Hair follicular keratinocyte (primary cell): ENCODE data around the gene DCDC1. TPM values are rescaled to one million over a fixed set of nuclear protein-coding genes. Genes with fewer than 3 reads are reported as not detected.

ENCODE experiments used
- total RNA-seq: library from RNA; depleted of rRNA; stranded (reverse); fragments of >200 nt; gene quantifications from 2 replicates; pipeline ENCODE4 v1.2.3, GENCODE V29; 2015

Gene DCDC1, protein sequence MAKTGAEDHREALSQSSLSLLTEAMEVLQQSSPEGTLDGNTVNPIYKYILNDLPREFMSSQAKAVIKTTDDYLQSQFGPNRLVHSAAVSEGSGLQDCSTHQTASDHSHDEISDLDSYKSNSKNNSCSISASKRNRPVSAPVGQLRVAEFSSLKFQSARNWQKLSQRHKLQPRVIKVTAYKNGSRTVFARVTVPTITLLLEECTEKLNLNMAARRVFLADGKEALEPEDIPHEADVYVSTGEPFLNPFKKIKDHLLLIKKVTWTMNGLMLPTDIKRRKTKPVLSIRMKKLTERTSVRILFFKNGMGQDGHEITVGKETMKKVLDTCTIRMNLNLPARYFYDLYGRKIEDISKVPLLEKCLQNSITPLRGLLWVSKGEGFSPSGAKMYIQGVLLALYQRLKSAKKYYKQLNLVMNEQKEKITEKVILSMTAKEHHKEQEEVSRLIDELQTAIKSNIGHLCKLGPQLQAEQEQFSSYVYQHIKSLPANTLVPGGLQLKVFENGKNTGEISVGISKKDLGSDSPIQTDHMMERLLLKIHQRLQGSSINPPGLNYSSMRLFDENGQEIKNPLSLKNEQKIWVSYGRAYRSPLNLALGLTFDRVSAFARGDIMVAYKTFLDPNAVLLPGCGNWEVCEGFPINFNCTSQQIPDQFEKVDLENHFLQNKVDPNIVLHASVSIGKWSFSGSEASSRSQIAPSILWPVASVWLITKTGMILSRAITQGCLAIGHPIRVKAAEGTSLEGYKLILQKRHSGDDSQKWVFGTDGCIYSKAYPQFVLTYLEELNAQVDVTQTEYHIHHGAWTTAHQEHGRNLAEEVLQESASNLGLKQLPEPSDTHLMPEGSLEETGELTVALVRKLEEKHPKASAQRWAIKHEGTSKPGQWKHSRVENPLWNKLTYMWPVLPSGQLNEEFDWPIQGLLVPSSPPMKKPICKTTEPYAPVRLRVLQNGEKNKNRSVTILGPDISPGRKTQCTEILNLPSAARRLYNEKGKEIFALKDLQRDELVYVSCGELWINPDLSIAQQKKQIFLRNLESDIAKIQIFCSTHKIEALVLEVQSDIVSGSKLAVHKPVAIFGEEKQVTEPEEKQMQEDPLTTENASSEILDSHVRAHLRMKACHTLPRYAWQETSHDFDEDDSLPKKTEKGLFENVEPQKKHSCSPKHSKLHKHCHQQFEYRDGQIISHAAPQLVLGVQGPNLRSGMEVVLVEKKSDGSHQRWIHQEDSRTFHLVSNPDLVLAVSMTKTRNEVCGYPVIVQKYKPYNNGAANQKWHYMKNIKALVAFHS (N-terminal part only)
- total RNA-seq = not detected in 2 replicates

GRCh38 chr11:31369348-31370329, at the start of gene DCDC1, which contains the start of gene DNAJC24:
DCDC1 (minus strand) TSS chr11:31369739; CDS start chr11:31328280, 41,459 bp downstream.
DNAJC24 (plus strand) TSS chr11:31369860; CDS start chr11:31370749, 889 bp downstream.

Other genes starting within 250 kb of the DCDC1 start
- 10.1 and 11.5 TPM in 2 replicates for gene DNAJC24, start 121 bp upstream of the DCDC1 start, total RNA-seq
- gene IMMP1L, start 139.9 kb upstream of the DCDC1 start, total RNA-seq = 13.1 and 24.6 TPM in 2 replicates
- gene ELP4, start 140.0 kb upstream of the DCDC1 start, total RNA-seq = 23.0 and 26.9 TPM in 2 replicates